ENCODE measurements around the gene FBXO21.
"Not testable (repeated sequence)": the region's sequence is repeated elsewhere in the genome, so short reads cannot be mapped to it uniquely, and the experiment has no call there.

FBXO21 gene

GRCh38 chr12:117190210-117190781 is at the start of gene FBXO21:
FBXO21 (minus strand) TSS chr12:117190470; CDS start chr12:117190456, 14 bp downstream.
- peak; percentile 85 to 90 for DNase-seq (ENCODE audit: low read depth in 2 of 2)

GRCh38 chr12:117236456-117237001 is 46.3 kb upstream of the FBXO21 start:
- DNase-seq (ENCODE audit: low read depth in 2 of 2) = peak; percentile 41 to 44

GRCh38 chr12:117235261-117235660 is 45.0 kb upstream of the FBXO21 start:
- no peak for DNase-seq (ENCODE audit: low read depth in 2 of 2)

- no peak for DNase-seq (ENCODE audit: low read depth in 2 of 2)
Observed at GRCh38 chr12:117234441-117234840, 44.2 kb upstream of the FBXO21 start.

- DNase-seq (ENCODE audit: low read depth in 2 of 2) = no peak
Observed at GRCh38 chr12:117231750-117232149, 41.5 kb upstream of the FBXO21 start.

GRCh38 chr12:117228239-117228638 is 38.0 kb upstream of the FBXO21 start:
- no peak for DNase-seq (ENCODE audit: low read depth in 2 of 2)

GRCh38 chr12:117227000-117227653 is 36.9 kb upstream of the FBXO21 start:
- no peak for DNase-seq (ENCODE audit: low read depth in 2 of 2)

- no peak for DNase-seq (ENCODE audit: low read depth in 2 of 2)
Observed at GRCh38 chr12:117226505-117226904, 36.2 kb upstream of the FBXO21 start.

GRCh38 chr12:117225179-117225578 is 34.9 kb upstream of the FBXO21 start:
- no peak for DNase-seq (ENCODE audit: low read depth in 2 of 2)

GRCh38 chr12:117220947-117221346 is 30.7 kb upstream of the FBXO21 start:
- DNase-seq (ENCODE audit: low read depth in 2 of 2) = not testable (repeated sequence)

GRCh38 chr12:117218149-117218548 is 27.9 kb upstream of the FBXO21 start:
- DNase-seq (ENCODE audit: low read depth in 2 of 2) = no peak

GRCh38 chr12:117216686-117217085 is 26.4 kb upstream of the FBXO21 start:
- DNase-seq (ENCODE audit: low read depth in 2 of 2) = no peak

- DNase-seq (ENCODE audit: low read depth in 2 of 2) = no peak
Observed at GRCh38 chr12:117214797-117215196, 24.5 kb upstream of the FBXO21 start.

GRCh38 chr12:117213295-117213808 is 23.1 kb upstream of the FBXO21 start:
- no peak for DNase-seq (ENCODE audit: low read depth in 2 of 2)

- DNase-seq (ENCODE audit: low read depth in 2 of 2) = peak; percentile 19 to 25
Observed at GRCh38 chr12:117212563-117213190, 22.4 kb upstream of the FBXO21 start.

- no peak for DNase-seq (ENCODE audit: low read depth in 2 of 2)
Observed at GRCh38 chr12:117210266-117210918, 20.1 kb upstream of the FBXO21 start.

GRCh38 chr12:117209626-117210025 is 19.4 kb upstream of the FBXO21 start:
- no peak for DNase-seq (ENCODE audit: low read depth in 2 of 2)

GRCh38 chr12:117208811-117209455 is 18.7 kb upstream of the FBXO21 start:
- no peak for DNase-seq (ENCODE audit: low read depth in 2 of 2)

- no peak for DNase-seq (ENCODE audit: low read depth in 2 of 2)
Observed at GRCh38 chr12:117208206-117208605, 17.9 kb upstream of the FBXO21 start.

- DNase-seq (ENCODE audit: low read depth in 2 of 2) = no peak
Observed at GRCh38 chr12:117207675-117208074, 17.4 kb upstream of the FBXO21 start.

GRCh38 chr12:117202556-117202955 is 12.3 kb upstream of the FBXO21 start:
- no peak for DNase-seq (ENCODE audit: low read depth in 2 of 2)

- DNase-seq (ENCODE audit: low read depth in 2 of 2) = no peak
Observed at GRCh38 chr12:117202033-117202432, 11.8 kb upstream of the FBXO21 start.

Measured in activated CD8-positive, alpha-beta memory T cell treated with anti-CD3 and anti-CD28 coated beads for 4 hours (primary cell).